ENCODE measurements around the gene ATP10A.

DNA sequence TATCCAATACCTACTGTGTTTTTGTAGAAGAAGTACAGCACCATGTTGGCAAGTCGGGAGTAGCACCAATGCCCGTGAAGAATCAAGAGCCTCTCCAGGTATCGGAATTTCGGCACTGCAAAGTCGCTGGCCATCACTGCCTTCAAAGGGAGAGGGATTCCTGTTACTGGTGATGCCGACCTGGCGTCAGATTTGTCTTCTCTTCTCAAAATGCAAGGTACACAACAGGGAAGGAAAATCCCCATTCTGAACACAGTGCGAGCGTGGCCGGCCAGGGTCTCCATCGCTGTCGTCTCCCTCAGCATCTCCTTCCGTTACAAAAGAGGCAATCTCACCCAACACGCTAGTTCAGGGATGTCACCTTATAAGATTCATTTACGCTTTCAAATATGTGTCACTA, 175.4 kb downstream of the ATP10A start:
- TF ChIP-seq, protein P1, sequence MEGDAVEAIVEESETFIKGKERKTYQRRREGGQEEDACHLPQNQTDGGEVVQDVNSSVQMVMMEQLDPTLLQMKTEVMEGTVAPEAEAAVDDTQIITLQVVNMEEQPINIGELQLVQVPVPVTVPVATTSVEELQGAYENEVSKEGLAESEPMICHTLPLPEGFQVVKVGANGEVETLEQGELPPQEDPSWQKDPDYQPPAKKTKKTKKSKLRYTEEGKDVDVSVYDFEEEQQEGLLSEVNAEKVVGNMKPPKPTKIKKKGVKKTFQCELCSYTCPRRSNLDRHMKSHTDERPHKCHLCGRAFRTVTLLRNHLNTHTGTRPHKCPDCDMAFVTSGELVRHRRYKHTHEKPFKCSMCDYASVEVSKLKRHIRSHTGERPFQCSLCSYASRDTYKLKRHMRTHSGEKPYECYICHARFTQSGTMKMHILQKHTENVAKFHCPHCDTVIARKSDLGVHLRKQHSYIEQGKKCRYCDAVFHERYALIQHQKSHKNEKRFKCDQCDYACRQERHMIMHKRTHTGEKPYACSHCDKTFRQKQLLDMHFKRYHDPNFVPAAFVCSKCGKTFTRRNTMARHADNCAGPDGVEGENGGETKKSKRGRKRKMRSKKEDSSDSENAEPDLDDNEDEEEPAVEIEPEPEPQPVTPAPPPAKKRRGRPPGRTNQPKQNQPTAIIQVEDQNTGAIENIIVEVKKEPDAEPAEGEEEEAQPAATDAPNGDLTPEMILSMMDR (IDR thresholded peaks at IDR 0.05), result no peak
- TF ChIP-seq POLR2A (IDR thresholded peaks at IDR 0.05), result no peak

Data from ovary (tissue), 3 donors.